Bronchial smooth muscle cell (primary cell): Measurements from ENCODE around the gene RHOA. TPM values are rescaled to one million over a fixed set of nuclear protein-coding genes. Genes with fewer than 3 reads are reported as not detected.

Source experiments
- total RNA-seq: library from RNA; depleted of rRNA; stranded (reverse); fragments of >200 nt; gene quantifications from 2 replicates; pipeline ENCODE4 v1.2.1, GENCODE V29; 2014

The RHOA gene
- total RNA-seq, result 421 and 469 TPM in 2 replicates

GRCh38 chr3:49411968-49412631 lies at the start of gene RHOA, which contains the start of gene TCTA:
RHOA (minus strand) TSS chr3:49411976; CDS start chr3:49375589, 36,387 bp downstream.
TCTA (plus strand) TSS chr3:49412423; CDS start chr3:49412427, 4 bp downstream.

DNA sequence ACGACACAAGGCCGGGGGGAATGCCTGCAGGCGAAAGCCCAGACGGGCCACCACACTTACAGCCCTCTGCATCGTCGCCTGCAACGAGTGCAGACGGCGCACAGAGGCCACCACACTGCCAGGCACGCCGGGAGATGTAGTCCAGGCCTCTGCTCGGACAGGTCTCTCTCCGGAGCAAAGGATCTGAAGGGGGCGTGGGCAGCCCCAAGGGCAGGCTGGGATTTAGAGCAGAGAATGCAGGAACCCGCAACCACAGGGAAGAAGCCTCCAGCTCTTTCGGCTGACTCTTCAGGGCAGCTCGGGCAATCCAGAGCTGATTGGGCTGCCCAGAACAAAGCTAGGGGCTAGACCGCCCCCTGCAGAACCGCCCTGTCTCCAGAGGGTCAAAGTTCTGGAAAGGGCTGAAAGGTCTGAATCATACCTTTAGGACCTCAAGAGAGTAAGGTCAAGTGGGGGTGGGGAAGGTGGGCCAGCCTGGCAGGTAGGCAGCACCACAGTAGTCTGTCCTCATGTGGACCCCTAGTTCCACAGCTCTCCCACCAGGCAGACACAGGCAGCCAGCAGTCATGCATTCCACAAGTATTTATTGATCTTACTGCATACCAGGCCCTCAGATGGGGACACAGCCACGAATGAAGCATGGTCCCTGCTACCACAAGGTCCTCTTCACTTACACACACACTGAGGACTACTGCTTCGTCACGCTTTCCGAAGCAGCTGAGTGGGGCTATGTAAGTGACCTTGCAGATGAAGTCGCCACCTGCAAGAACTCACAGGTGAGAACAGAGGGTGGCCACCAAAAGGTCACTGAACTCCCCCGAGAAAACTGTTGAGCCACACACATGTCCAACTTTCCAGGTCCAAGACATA lies 10.8 kb upstream of the RHOA start, which contains the start of gene AMT:
TSS of gene AMT (minus strand) at position 95 of the 870 bp plus-strand sequence. CDS start at position 72, 23 bp downstream.

DNA sequence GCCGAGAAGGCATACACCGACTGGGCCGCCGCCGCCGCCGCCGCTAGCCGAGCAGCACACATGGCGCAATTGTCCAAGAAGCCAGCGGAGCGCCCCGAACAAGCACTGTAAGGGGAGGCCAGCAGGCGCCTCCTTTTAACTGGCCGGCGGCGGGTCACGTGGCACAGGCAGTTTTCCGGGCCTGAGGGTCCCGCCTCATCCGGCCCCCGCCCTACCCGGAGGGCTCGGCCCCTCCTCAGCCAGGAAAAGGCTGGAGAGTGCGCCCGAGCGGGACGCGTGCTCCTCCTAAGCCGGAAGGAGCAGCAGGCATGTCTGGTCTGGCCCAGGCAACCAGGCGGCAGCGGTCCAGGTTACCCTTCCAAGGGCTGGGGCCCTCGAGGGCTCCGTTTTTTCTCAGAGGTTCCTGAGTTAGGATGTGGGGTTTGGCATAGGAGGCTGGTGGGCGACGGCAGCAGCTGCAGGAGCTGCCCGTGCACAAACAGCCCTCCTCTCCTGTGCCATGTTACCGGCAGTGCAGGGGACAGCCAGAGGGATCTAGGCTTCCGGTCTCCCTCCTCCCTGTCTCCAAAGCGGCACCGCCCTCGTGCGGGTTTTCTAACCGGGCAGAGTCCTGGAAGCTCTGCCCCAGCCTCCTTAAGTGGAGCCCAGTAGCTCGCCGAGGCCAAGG lies 53.4 kb downstream of the RHOA start, which contains the start of gene GPX1:
TSS of gene GPX1 (minus strand) at position 137 of the 667 bp plus-strand sequence. CDS start at position 62, 75 bp downstream.

GRCh38 chr3:49339941-49340800 lies 71.6 kb downstream of the RHOA start, which contains the start of gene USP4:
USP4 (minus strand) TSS chr3:49340053; CDS start chr3:49340024, 29 bp downstream.

Other genes with a start within 250 kb of the RHOA start
- gene CCDC71, start 245.6 kb downstream of the RHOA start, total RNA-seq, result 18.8 and 19.5 TPM in 2 replicates
- 45.7 and 67.5 TPM in 2 replicates for gene KLHDC8B, start 240.4 kb downstream of the RHOA start, total RNA-seq
- gene C3orf62, start 134.7 kb downstream of the RHOA start, total RNA-seq, result 1.4 and 1.8 TPM in 2 replicates
- 24.3 and 27.4 TPM in 2 replicates for gene USP4, start 71.9 kb downstream of the RHOA start, total RNA-seq
- 375 and 450 TPM in 2 replicates for gene GPX1, start 53.6 kb downstream of the RHOA start, total RNA-seq
- gene TCTA, start 447 bp upstream of the RHOA start, total RNA-seq, result 15.0 and 19.4 TPM in 2 replicates
- 2.5 and 4.4 TPM in 2 replicates for gene AMT, start 10.5 kb upstream of the RHOA start, total RNA-seq
- gene NICN1, start 17.3 kb upstream of the RHOA start, total RNA-seq, result 5.0 and 17.3 TPM in 2 replicates
- gene DAG1, start 58.3 kb upstream of the RHOA start, total RNA-seq, result 14.0 and 17.2 TPM in 2 replicates
- under 0.01 TPM in 2 replicates for gene BSN, start 142.5 kb upstream of the RHOA start, total RNA-seq